HL-60 (cell line): ENCODE results near the gene DSTYK.

ENCODE experiments used
- GABPA ChIP-seq: IDR thresholded peaks from 2 replicates; pipeline ENCODE4 v1.6.1; 2012; ENCODE audit warnings: low read depth
- POLR2AphosphoS5 ChIP-seq: IDR thresholded peaks from 2 replicates; pipeline ENCODE4 v1.6.1; 2012; ENCODE audit warnings: low read depth
- REST ChIP-seq: IDR thresholded peaks from 2 replicates; pipeline ENCODE4 v1.6.1; 2012; ENCODE audit warnings: low read depth; ENCODE audit not compliant: insufficient replicate concordance
- SPI1 ChIP-seq: IDR thresholded peaks from 2 replicates; pipeline ENCODE4 v1.6.1; 2012; ENCODE audit warnings: low read depth, mild to moderate bottlenecking, borderline replicate concordance
- TF ChIP-seq, protein P1 (sequence below): IDR thresholded peaks from one replicate; pipeline ENCODE4 v1.5.1; 2011; ENCODE audit warnings: low read length, control low read depth, inconsistent platforms; ENCODE audit not compliant: insufficient read depth

DNA sequence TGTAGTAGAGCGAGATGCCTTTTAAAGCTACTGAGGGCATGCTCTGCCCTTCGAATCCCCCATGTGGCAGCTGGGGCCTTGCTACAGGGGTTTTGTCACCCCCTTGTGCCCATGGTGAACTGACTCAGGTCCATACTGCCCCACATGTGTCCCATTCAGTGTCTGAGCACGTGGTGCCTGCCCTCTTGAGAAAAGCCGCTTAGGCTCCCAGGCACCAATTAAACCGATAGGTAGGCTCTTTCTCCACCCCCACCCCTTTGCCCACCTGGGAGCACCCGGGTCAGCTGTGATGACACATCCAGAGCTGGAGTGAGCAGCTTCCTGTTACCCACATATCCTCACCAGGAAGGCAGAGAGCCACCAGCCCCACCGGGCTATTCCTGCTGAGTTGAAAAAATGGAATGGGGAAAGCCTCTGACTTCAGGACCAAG is 46.8 kb upstream of the DSTYK start:
- TF ChIP-seq, protein P1, sequence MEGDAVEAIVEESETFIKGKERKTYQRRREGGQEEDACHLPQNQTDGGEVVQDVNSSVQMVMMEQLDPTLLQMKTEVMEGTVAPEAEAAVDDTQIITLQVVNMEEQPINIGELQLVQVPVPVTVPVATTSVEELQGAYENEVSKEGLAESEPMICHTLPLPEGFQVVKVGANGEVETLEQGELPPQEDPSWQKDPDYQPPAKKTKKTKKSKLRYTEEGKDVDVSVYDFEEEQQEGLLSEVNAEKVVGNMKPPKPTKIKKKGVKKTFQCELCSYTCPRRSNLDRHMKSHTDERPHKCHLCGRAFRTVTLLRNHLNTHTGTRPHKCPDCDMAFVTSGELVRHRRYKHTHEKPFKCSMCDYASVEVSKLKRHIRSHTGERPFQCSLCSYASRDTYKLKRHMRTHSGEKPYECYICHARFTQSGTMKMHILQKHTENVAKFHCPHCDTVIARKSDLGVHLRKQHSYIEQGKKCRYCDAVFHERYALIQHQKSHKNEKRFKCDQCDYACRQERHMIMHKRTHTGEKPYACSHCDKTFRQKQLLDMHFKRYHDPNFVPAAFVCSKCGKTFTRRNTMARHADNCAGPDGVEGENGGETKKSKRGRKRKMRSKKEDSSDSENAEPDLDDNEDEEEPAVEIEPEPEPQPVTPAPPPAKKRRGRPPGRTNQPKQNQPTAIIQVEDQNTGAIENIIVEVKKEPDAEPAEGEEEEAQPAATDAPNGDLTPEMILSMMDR: no peak
- no peak for TF ChIP-seq POLR2AphosphoS5
- TF ChIP-seq REST: no peak
- TF ChIP-seq GABPA: no peak
- no peak for TF ChIP-seq SPI1
